ENCODE measurements around the gene PHKA1.
"Not testable (repeated sequence)": the region's sequence is repeated elsewhere in the genome, so short reads cannot be mapped to it uniquely, and the experiment has no call there.

Gene PHKA1

GRCh38 chrX:72666451-72666850 is 47.7 kb downstream of the PHKA1 start:
- no peak for DNase-seq

DNA sequence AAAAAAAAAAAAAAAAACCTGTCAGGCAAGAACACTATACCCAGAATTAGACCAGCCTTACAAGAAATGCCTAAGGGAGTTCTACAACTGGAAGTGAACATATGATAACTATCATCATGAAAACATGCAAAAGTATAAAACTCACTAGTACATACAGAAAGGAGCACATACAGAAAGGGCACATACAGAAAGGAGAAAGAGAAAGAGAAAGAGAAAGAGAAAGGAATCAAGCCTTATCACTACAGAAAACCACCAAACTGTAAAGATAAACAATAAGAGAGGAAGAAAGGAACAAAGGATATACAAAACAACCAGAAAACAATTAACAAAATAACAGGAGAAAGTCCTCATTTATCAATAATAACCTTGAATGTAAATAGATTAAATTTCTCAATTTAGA is 50.4 kb downstream of the PHKA1 start:
- no peak for DNase-seq

DNA sequence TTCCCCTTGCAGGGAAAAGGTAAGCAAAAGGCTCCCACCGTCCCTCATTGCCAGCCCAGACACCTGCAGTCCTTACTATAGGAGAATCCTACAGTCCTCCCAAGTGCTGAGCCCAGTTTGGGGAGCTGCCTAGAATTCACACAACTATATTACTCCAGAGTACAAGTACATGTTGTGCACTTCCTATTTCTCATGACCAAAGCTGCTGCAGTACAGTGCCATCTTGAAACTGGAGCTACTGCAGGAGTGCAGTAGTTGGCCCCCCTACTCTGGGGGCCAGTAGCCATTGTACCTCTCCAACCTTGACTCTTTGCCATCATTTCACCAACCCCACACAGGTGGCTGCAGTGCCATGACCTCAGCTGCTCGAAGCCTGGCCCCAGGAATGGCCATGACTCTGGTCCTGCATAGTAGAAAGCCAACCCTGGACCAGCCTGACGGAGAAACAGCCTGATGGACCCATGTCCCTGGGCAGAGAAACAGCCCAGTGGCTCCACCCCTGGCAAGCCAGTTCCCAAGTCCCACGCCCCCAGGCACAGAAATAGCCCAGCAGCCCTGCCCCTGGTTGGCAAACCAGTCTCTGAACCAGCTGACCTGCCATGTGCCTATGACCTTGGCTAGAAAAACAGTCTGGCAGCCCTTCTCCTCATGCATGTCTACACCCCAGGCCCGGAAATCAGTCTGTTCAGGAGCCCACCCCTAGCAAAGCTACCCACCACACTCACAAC is 51.9 kb downstream of the PHKA1 start:
- no peak for DNase-seq

DNA sequence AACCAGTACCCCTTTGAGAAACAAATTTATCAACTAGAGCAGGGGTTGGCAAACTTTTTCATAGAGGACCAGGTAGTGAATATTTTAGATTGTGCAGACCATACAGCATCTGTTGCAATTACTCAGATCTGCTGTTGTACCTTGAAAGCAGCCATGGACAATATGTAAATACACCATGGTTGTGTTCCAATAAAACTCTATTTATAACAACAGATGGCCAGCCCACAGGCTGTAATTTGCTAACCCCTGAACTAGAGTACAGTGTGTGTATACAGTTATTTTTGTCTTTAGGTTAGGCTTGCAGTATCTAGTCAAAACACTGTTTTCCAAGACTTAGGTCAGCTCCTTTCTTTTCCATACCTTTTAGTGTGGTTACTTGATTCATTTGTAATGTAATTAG is 54.4 kb downstream of the PHKA1 start:
- DNase-seq: no peak

DNA sequence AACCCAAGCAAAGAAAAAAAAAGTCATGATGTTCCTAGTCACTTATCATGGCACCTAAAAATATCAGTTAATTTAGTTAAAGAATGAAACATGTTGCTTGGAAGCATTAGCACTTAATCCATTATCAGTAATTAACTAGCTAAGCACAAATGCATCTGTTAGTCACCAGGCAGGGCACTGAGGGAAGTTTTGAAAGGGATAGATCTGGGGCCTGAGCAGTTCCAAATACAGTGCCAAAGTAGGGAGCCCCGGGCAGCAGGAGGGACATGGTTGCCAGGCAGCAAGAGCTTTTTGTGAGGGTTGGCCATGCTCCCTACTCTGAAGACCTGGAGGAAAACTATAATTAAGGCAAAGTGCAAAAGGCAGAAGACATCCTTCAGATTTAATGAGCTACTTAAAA is 62.0 kb downstream of the PHKA1 start:
- DNase-seq: no peak

DNA sequence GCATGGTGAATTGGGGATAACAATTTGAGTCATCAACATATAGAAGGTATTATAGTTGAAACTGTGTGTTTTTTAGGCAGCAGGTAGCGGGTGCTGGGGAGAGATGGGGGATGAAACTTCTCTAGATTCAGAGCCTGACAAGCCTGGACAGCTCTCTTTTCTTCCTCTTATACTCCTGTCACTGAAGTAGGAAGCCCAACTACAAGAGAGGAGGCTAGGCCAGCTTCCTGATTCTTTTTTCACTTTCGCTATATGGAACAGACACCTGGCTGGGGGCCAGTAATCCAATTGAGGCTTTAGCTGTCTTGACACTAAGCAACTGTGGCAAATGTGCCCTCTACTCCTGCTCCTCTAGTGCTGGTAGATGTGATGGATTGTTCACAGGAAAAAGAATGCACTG is 69.2 kb downstream of the PHKA1 start:
- DNase-seq: no peak

GRCh38 chrX:72641611-72642010 is 72.5 kb downstream of the PHKA1 start:
- DNase-seq: no peak

- no peak for DNase-seq
These were observed 78.2 kb downstream of the PHKA1 start for GRCh38 chrX:72635930-72636329.

DNA sequence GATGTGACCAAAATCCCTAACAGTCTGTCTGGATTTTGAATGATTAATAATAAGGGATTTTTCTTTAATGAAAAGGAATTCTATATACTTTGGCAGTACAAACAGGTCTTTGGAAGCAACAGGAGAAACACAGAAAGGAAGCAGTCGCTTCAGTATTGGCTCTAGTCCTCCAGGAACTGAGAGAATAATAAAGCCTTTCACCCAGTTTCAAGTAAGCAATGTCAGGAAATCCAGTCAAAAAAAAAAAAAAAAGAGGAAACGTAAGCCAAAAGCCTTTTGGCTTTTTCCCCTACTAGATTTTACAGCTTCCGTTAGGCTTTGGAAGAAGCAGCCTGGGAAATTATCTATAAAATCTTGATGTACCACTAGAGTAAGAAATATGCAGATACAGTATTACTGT is 79.8 kb downstream of the PHKA1 start:
- no peak for DNase-seq

DNA sequence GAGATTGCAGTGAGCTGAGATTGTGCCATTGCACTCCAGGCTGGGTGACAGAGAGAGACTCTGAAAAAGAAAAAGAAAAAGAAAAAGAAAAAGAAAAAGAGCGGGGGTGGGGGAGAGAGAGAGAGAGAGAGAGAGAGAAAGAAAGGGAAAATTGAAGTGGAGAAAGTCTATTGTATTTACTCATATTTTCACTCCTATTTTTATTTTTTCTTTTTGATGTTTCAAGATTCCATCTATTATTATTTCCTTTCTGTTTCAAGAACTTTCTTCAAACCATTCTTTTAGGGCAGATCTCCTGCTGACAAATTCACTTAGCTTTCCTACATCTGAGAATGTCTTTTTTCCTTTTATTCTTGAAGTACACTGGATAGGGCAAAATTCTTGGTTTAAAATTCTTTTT is 83.9 kb downstream of the PHKA1 start:
- no peak for DNase-seq

DNA sequence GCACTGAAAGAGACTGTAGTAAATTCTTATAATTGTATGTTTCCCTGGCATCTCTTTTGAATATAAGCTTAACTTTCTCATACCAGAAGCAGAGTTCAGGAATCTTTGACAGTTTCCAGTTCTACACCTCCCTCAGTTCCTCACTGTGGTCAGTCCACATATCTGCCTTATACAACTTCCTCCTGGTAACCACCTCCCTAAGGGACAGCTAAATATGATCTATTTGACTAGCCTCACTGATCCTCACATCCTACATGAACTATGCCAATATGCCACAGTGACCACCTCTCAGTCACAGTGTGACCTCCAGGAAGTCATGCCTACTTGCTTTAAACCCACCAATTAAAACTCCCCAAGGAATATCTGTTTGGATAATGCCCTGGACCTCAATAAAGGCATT is 89.9 kb downstream of the PHKA1 start:
- no peak for DNase-seq

DNA sequence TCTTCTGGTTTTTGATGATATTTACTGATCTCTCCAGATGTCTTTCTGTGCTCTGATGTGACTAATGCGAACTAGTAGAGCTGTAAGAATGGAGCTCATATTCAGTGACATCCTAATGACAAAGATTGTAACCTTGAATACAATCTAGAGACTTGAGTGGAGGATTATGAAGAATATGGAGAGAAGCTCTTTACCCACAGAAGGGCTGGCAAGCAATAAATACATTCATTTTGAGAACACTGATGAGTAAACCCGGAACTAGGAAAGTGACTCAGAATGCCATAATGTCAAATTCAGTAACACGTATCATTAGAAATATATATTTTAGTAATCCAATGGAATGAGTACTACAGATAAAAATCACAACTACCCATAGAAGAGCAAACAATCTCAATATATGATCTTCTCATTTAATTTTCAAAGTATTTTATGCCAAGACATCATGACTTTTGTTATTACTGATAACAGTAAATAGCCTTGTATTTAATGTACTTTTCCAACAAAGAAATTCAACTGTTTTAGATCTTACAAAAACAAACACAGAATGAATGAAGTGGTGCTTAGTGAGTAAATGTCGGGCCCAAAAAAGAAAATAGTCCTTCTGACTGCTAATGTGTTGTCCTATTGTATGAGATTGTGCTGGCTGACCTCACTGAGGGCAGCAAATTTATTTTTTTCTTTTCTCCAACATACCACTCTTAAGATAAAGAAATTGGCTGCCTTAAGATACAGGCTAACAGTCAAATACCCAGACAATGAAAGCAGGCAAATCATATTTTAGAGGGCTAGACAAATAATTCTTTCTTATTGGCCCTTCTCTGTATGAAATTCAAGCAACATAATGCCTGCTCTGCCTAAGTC is 92.3 kb downstream of the PHKA1 start:
- DNase-seq: no peak

DNA sequence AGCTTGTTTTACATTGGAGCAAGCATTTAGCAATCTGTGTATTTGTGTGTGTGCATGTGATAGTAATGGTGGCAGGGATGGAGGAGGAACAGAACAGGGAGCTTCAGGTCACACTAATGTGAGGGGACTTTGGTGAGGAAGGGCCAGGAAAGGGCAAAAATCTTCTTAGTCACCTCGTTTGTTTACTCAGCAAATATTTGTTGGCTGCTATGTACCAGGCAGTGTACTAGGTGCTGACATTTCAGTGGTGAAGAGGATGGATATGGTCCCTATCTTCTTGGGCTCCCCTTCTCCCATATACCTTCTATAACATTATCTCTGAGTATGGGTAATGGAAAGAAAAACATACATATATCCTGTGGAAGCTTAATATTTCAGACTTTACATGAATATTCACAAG is 92.9 kb downstream of the PHKA1 start:
- DNase-seq: no peak

- no peak for DNase-seq
These were observed 93.5 kb downstream of the PHKA1 start for GRCh38 chrX:72620550-72621145.

DNA sequence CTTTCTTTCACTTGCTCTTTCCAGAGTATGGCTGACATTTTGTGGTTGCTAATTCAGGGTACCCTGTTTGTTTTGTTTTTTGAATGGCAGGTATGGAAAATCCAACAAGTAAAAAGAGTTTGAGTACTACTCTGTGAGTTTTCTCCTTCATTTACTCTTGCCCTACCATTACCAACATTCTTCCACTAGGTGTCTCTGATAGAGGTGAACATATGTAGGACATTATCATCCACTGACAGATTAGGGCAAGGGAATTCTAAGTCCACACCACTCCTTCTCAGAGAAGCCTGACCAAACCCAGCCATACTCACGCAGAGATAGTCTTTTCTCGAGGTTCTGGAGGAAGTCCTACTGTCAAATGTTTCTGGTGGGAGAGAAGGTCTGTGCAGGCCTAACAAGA is 104.8 kb downstream of the PHKA1 start:
- no peak for DNase-seq

DNA sequence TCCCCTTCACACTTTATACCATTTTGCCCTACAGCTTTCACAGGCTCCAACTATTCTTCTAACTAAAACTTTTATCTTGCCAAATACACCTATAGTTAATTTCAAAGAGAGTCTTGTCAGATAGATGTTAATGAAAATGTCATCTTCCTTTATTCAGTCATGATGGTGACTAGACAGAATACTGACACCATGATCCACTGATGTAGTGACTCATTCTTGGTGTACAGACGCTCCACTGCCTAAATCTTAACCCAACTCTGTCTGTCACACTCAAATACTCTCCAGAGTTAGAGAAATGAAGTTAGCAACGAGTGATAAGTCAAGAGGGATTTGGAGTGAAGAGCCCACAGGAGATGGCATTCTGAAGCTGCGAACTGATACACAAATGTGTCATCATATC is 109.4 kb downstream of the PHKA1 start:
- no peak for DNase-seq

GRCh38 chrX:72604112-72604511 is 110.0 kb downstream of the PHKA1 start:
- no peak for DNase-seq

GRCh38 chrX:72591038-72591437 is 123.1 kb downstream of the PHKA1 start:
- not testable (repeated sequence) for DNase-seq

- DNase-seq: no peak
These were observed 129.9 kb downstream of the PHKA1 start for GRCh38 chrX:72584163-72584562.

DNA sequence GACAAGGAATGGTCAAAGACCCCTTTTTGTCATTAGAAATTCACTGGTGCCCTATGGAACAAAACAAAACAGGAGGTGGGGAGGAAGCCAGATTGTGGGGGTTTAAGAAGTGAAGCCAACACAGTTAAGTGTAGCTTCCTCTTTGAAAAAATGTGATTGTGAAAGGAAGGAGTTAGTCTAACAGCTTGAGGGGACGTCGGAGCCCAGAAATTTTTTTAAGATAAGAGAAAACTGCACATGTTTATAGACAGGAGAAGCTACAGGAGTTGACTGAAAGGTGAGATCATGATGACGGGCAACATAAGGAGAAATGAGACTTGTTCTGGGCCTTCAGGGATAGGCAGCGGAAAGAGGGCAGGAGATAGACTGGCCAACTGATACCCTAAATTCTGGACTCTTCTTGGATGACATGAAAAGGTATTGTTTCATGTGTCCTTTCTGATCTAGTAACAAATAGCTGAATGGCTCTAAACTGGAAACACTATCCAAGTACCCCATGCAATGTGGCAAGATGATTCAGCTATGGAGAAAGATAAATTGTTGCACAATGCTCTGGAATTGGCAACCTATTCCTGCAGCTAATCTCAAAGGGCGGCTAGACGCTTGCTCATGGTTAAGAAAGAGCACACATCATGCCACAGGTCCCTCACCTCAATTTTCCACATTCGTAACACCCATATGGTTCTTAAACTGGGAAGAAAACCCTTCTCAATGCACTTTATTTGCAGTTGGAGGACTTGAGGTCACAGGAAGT is 137.8 kb downstream of the PHKA1 start:
- no peak for DNase-seq

DNA sequence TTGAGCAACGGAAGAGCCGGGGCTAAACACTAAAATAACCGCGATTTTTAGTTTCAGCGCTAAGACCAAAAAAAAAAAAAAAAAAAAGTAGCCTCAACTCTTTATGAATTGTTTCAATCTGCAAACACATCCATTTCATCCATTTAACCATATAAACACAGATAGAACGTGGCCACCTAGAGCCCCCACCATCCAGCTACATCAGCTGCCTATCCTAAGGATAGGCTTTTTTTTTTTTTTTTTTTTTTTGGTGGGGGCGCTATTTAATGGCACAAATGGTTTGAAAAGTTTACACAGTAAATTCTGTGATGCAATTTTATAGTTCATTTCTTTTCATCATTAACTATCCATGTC is 141.0 kb downstream of the PHKA1 start:
- no peak for DNase-seq

DNA sequence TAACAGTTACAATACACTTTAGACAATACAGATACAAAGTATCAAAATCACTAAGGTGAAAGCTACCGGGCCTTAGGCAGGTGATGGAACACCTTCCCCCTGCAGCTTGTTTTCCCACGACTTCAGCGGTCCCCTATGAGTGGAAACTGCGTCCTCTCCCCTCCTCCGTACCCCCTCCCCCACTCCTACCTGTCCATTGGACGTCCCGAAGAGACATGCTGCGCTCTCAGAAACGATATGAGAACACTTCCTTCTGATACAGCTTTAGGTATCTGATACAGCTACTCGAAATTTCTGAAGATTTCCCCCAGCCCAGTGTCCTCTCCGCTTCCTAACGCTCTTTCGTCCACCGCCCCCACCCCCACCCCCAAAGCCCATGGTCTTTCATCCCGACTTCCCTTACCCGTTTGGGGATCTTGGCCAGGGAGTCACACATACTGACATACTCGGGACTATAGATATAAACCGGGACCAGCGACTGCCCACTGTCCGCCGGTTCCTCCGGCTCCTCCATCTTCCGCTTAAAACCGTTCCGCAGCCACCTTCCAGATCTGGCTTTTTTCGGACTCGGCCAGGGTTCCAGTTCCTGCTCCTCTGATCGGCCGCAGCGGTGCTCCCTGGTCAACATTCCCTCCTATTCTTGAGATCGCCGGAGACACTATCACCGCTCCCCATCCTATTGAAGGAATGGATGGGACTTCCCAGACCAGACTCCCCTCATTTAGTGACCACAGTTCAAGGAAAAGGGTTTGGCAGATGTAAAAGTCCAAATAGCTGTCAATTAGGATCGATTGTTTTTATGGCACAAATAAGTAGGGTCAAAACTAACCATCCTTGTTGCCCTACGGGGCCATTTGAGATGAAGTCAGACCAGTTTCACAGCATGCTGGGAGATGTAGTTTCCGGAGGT is 141.6 kb downstream of the PHKA1 start, which contains the start of gene HDAC8:
TSS of gene HDAC8 (minus strand) at position 596 of the 910 bp plus-strand sequence. CDS start at position 514, 82 bp downstream.
- DNase-seq: peak; percentile 82

All from right kidney (tissue), 1 donor.